Cardiac ventricle fibroblast (primary cell): Measurements from ENCODE around the gene IGF2. TPM values are rescaled to one million over a fixed set of nuclear protein-coding genes. Genes with fewer than 3 reads are reported as not detected.

Experiments used
- total RNA-seq: library from RNA; depleted of rRNA; stranded (reverse); fragments of >200 nt; gene quantifications from 2 replicates; pipeline ENCODE4 v1.2.3, GENCODE V29; 2015

The IGF2 gene, protein sequence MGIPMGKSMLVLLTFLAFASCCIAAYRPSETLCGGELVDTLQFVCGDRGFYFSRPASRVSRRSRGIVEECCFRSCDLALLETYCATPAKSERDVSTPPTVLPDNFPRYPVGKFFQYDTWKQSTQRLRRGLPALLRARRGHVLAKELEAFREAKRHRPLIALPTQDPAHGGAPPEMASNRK
- 10.5 and 17.5 TPM in 2 replicates for total RNA-seq

DNA sequence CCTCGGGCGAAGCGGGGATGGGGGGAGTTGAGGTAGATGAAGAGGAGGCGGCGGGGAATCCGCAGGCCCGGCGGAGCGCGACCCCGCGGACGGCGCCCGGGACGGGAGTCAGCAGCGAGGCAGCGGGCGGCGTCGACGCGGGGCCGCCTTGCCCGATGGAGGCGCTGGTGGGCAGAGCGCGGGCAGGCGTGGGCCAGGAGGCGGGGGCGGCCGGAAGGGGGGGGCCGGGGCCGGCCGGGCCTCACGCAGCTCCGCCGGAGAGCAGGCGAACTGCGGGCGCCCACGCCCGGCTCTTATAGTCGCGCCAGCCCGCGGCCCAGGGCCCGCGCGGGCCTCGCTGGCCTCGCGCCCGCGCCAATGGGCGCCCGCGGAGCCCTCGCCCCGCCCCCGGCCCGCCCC is at the start of gene IGF2:
Gene IGF2 (minus strand): TSS at position 267 of the 399 bp plus-strand sequence. CDS start 3,866 bp downstream, outside the sequence.

DNA sequence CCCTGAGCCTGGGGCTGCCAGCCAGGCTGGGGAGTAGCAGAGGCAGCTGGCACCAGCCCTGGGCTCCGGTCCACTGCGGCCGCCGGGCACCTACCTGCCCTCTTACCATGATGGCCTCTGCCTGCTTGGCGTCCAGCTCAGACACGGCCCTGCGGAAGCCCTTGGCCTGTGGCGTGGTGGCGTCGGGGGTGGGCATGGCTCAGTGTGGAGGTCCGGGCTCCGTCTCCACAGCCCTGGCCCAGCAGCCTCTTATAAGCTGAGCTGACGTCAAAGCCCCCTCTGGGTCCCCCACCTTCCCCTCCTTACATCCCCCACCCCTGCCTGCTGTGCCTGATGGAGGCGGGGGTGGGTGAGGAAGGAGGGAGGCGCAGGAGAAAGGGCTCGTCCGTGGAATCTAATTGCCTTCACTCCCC is 32.4 kb upstream of the IGF2 start, which contains the start of gene TH:
Gene TH (minus strand): TSS at position 225 of the 413 bp plus-strand sequence. CDS start 29 bp downstream, at position 196.

GRCh38 chr11:2160736-2161259 is 21.6 kb upstream of the IGF2 start, which contains the start of gene INS:
INS (minus strand) TSS chr11:2161209; CDS start chr11:2160971, 238 bp downstream.

Other genes starting within 250 kb of the IGF2 start
- gene PRR33, start 247.5 kb downstream of the IGF2 start, total RNA-seq = not detected in 2 replicates
- 2.9 and 7.9 TPM in 2 replicates for gene TNNT3, start 219.7 kb downstream of the IGF2 start, total RNA-seq
- 1.9 and 2.2 TPM in 2 replicates for gene MRPL23, start 192.1 kb downstream of the IGF2 start, total RNA-seq
- 1,186 and 1,727 TPM in 2 replicates for gene H19, start 141.5 kb downstream of the IGF2 start, total RNA-seq
- gene INS, start 21.8 kb upstream of the IGF2 start, total RNA-seq = not detected in 2 replicates
- gene TH, start 32.4 kb upstream of the IGF2 start, total RNA-seq = not detected in 2 replicates
- not detected in 2 replicates for gene ASCL2, start 131.2 kb upstream of the IGF2 start, total RNA-seq
- not detected in 2 replicates for gene C11orf21, start 162.5 kb upstream of the IGF2 start, total RNA-seq
- gene TSPAN32, start 162.6 kb upstream of the IGF2 start, total RNA-seq = not detected in 2 replicates
- 644 and 702 TPM in 2 replicates for gene CD81, start 237.9 kb upstream of the IGF2 start, total RNA-seq